GM21528 (cell line): ENCODE data around the gene TAS2R60.
"Not testable (repeated sequence)": the region's sequence is repeated elsewhere in the genome, so short reads cannot be mapped to it uniquely, and the experiment has no call there.

ENCODE experiments used
- ATAC-seq: cut with Tn5 transposase; IDR thresholded peaks from one replicate; pipeline ENCODE4 v1.9.1; 2021; ENCODE audit warnings: mild to moderate bottlenecking, moderate library complexity; ENCODE audit not compliant: unreplicated experiment, low FRiP score

Gene TAS2R60

DNA sequence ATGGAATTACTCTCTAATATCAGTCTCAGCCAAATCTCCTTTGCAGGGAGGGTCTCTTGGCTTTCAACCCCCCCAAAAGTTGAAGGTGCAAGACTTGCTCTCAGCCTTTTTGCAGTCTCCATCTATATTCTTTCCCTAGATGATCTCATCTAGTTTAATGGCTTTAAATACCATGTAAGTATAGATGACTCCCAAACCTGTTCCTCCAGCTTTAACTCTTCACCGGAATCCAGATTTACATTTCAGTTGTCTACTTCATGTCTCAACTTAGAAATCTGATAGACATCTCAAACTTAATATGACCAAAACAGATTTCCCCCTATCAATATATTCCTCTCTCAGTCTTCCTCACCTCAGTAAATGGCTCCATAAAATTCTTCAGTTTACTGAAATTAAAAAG is 24.5 kb downstream of the TAS2R60 start:
- no peak for ATAC-seq

- ATAC-seq = not testable (repeated sequence)
Observed at GRCh38 chr7:143472071-143472689, 28.9 kb downstream of the TAS2R60 start.

GRCh38 chr7:143477501-143478150 is 34.4 kb downstream of the TAS2R60 start, which contains the start of gene TAS2R41:
Gene TAS2R41 (plus strand): TSS chr7:143477873. CDS start chr7:143477873, 0 bp downstream.
- no peak for ATAC-seq

- ATAC-seq = no peak
Observed at GRCh38 chr7:143479055-143479766, 36.0 kb downstream of the TAS2R60 start.

DNA sequence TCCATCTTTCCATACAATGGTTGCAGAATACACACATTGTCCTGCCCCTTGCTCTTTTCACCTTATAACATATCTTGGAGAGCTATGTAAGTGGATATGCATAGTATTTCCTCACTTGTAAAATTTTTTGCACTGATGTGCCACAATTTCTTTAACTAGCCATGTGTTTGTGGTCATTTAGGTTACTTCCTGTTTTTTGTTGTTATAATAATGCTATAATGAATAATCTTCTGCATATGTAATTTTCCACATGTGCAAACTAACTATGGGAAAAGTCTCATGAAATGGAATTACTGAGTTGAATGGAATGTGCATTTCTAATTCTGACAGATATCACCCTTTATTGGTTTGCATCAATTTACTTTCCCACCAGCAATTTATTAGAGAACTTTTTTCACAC is 37.2 kb downstream of the TAS2R60 start:
- ATAC-seq = no peak

GRCh38 chr7:143484119-143484518 is 40.9 kb downstream of the TAS2R60 start:
- no peak for ATAC-seq

- no peak for ATAC-seq
Observed at GRCh38 chr7:143485094-143485493, 41.8 kb downstream of the TAS2R60 start.

DNA sequence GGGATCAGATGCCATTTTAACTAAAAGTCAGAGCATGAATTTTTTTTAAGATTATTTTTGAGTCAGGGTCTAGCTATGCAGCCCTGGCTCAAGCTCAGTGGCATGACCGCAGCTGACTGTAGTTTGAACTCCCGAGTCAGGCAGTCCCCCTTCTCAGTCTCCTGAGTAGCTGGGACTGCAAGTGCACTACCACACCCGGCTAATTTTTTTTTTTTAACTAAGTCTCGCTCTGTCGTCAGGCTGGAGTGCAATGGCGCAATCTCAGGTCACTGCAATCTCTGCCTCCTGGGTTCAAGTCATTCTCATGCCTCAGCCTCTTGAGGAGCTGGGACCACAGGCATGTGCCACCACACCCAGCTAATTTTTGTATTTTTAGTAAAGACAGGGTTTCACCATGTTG is 42.2 kb downstream of the TAS2R60 start:
- ATAC-seq = no peak

- not testable (repeated sequence) for ATAC-seq
Observed at GRCh38 chr7:143486266-143486665, 43.0 kb downstream of the TAS2R60 start.

- no peak for ATAC-seq
Observed at GRCh38 chr7:143487061-143487460, 43.8 kb downstream of the TAS2R60 start.

DNA sequence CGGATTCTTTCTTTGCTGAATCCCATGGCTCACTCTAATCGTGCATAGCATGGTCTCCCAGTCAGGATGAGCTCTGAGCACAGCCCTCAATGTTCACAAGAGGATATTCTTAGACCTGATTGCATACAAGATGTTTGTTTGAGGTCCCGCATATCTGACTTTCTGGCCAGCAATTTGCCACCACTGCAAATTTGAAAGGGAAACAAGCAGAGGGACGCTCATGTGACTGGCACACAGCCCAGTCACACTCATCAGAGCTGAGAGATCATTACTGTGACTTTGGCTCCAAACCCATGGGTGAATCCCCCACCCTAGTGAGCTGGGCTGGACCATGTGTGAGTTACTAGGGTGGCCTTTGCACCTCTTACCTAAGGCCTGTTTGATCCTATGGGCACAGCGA is 44.3 kb downstream of the TAS2R60 start:
- no peak for ATAC-seq

DNA sequence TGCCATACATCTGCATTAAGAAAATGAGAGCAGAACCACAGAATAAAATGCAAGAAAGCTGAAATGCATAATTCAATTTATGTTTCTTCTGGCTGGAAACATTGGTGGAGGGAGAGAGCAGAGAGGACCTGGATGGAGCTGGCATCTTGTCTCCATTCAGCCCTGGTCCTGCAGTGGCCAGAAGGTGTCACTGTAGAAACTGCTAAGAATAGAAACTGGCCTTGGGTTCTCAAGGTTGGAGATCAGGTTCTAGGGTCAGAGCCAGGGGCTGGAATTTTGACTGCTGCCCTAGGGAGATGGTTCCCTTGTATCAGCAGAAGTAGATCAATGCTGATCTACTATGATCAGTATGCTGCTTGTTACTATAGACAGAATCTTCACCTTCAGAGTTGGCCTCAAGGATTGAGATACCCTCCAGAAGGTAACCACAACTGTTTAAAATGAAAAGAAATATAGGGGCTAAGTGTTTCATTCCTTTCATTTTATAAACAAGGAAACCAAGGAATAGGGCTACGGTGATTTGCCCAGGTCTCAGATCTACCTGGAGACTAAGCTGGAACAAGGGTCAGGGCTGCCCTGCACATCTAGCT is 47.6 kb downstream of the TAS2R60 start:
- ATAC-seq = no peak

DNA sequence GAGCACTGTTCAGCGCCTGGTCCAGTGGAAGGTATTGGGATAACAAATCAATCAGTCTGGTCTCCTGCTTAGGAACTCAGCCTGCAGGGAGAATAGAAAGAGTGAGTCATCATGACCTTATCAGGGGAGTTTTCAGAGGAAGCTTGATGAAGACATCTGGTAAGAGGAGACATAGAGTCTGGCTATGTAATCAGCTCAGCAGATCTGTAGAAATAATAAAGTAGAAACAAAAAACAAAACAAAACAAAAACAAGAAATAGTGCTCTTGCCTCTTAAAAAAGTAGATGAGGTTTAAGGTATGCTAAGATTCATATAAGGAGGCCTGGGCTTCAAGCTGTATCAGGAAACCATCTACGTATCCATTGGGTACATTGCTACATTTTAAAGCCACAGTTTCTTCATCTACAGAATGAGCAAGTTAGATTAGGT is 48.8 kb downstream of the TAS2R60 start:
- ATAC-seq = no peak

GRCh38 chr7:143492799-143493739 is 49.8 kb downstream of the TAS2R60 start:
- ATAC-seq = no peak

- ATAC-seq = no peak
Observed at GRCh38 chr7:143493751-143494150, 50.5 kb downstream of the TAS2R60 start.
